Measurements from ENCODE around the gene SMURF1.

DNA sequence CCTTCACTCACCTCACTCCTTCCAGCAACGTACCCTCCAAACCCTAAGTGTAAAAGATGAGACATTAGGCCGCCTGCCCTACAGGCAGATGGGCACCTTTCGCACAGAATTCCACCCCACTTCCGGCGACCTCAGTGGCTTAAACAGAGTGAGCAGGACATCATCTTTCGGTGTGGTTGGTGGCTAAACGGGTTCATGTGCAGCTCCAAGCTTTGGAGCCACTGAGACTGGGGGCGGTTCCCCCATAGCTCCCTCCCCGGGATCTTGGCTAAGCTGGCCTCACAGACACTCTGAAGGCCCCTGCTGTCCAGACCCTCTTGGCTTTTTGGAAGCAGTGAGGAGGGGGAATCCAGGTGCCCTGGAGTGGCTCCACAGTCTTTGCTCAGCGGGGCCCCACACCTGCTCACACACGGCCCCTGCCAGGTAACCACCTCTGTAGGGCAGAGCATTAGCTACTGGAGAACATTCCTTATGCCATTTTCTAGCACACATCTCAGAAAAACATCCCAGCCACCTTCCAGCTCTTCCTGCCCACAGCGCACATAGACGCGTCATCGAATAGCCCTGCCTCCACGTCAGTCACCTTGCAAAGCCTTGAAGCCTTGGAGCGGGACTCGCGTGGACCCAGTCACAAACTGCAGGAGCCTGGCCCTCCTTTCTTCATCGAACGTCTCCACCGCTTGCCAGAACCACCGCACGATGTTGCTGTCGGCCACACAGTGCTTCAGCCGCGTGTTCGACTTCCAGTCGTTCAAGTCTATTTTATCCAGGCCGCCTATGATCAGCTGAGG lies 108.8 kb downstream of the SMURF1 start:
- TF ChIP-seq POLR2A (IDR thresholded peaks at IDR 0.05): no peak
- TF ChIP-seq, protein P1, sequence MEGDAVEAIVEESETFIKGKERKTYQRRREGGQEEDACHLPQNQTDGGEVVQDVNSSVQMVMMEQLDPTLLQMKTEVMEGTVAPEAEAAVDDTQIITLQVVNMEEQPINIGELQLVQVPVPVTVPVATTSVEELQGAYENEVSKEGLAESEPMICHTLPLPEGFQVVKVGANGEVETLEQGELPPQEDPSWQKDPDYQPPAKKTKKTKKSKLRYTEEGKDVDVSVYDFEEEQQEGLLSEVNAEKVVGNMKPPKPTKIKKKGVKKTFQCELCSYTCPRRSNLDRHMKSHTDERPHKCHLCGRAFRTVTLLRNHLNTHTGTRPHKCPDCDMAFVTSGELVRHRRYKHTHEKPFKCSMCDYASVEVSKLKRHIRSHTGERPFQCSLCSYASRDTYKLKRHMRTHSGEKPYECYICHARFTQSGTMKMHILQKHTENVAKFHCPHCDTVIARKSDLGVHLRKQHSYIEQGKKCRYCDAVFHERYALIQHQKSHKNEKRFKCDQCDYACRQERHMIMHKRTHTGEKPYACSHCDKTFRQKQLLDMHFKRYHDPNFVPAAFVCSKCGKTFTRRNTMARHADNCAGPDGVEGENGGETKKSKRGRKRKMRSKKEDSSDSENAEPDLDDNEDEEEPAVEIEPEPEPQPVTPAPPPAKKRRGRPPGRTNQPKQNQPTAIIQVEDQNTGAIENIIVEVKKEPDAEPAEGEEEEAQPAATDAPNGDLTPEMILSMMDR (IDR thresholded peaks at IDR 0.05): no peak
